GM12878 (cell line): ENCODE measurements around the gene HUNK. TPM values are rescaled to one million over a fixed set of nuclear protein-coding genes. Genes with fewer than 3 reads are reported as not detected.
"Not testable (repeated sequence)": the region's sequence is repeated elsewhere in the genome, so short reads cannot be mapped to it uniquely, and the experiment has no call there.

Experiments
- ATAC-seq: fragments of 200-7000 bp; cut with Tn5 transposase; 3 replicates; pipeline ENCODE4 v1.9.1; 2020; ENCODE audit warnings: mild to moderate bottlenecking, moderate library complexity
- BruUV-seq: library from RNA; stranded (reverse); fragments of 400-500 nt; replicated peaks from 2 replicates; lab custom pipeline; 2021; lab: Mats Ljungman, UMichigan
- CTCF ChIA-PET: fragments of 300-600 bp; sonication (Branson Sonifier 250); formaldehyde crosslinking; extraction: SDS; loops from one replicate; lab custom pipeline; 2021; ENCODE audit warnings: inconsistent platforms; lab: Yijun Ruan, JAX
- POLR2A ChIA-PET: fragments of 350-600 bp; formaldehyde crosslinking; extraction: SDS; loops from one replicate; lab custom pipeline; 2021; ENCODE audit warnings: inconsistent platforms; lab: Charles Lee
- RAD21 ChIA-PET: fragments of 300-600 bp; sonication (Branson Sonifier 250); formaldehyde crosslinking; loops from one replicate; lab custom pipeline; 2023; ENCODE audit warnings: antibody characterized with exemption; ENCODE audit not compliant: unreplicated experiment; lab: Charles Lee
- SMC1A ChIA-PET: fragments of 300-600 bp; sonication (Branson Sonifier 250); formaldehyde crosslinking; loops from one replicate; lab custom pipeline; 2023; ENCODE audit not compliant: unreplicated experiment, uncharacterized antibody; lab: Charles Lee
- DNase-seq: peaks from one replicate; pipeline ENCODE4 v3.0.0-alpha.2; 2011; ENCODE audit warnings: low read depth, low spot score
- FAIRE-seq: peaks from 3 replicates; lab custom pipeline; 2011; peaks lifted over from hg19 to GRCh38; lab: Jason Lieb, UNC
- H2AFZ ChIP-seq: 2 replicates; pipeline ENCODE4 v1.6.0; 2011; ENCODE audit warnings: low read depth, low read length, control low read depth; ENCODE audit not compliant: control insufficient read depth
- H3K27ac ChIP-seq: 2 replicates; pipeline ENCODE4 v1.5.1; 2011; ENCODE audit warnings: control low read depth; ENCODE audit not compliant: control insufficient read depth, insufficient read depth
- H3K27me3 ChIP-seq, 2 experiments: replicated peaks in 1 of 2; 2 replicates each; pipeline versions ENCODE4 v1.6.0 to v1.6.1; 2011; ENCODE audit warnings: low read length in 1 of 2; ENCODE audit not compliant: control insufficient read depth in 2 of 2, insufficient read depth in 2 of 2
- H3K36me3 ChIP-seq, 2 experiments: 2 replicates each; pipeline ENCODE4 v1.5.1; 2011; ENCODE audit warnings: low read length in 1 of 2; ENCODE audit not compliant: control insufficient read depth in 2 of 2, insufficient read depth in 2 of 2
- H3K4me1 ChIP-seq: 2 replicates; pipeline ENCODE4 v1.6.1; 2011; ENCODE audit warnings: mild to moderate bottlenecking, low read length, moderate library complexity, mixed read lengths; ENCODE audit not compliant: control insufficient read depth, insufficient read depth
- H3K4me2 ChIP-seq: 2 replicates; pipeline ENCODE4 v1.6.0; 2011; ENCODE audit warnings: control low read depth; ENCODE audit not compliant: control insufficient read depth, insufficient read depth
- H3K4me3 ChIP-seq: fragments of 200-600 bp; sonication (generic); 2 replicates; pipeline ENCODE4 v1.5.1; 2016
- H3K79me2 ChIP-seq: 2 replicates; pipeline ENCODE4 v1.6.0; 2011; ENCODE audit warnings: low read length; ENCODE audit not compliant: control insufficient read depth, insufficient read depth
- H3K9ac ChIP-seq: 2 replicates; pipeline ENCODE4 v1.8.0; 2011; ENCODE audit warnings: low read length, control low read depth, mixed read lengths; ENCODE audit not compliant: control insufficient read depth, insufficient read depth
- H3K9me3 ChIP-seq: replicated peaks from 3 replicates; pipeline ENCODE4 v1.5.1; 2011; ENCODE audit warnings: mild to moderate bottlenecking, low read length; ENCODE audit not compliant: control insufficient read depth, insufficient read depth
- H4K20me1 ChIP-seq: 2 replicates; pipeline ENCODE4 v1.6.0; 2011; ENCODE audit not compliant: control insufficient read depth, insufficient read depth
- EP300 ChIP-seq, 2 experiments: fragments of 150-350 bp in 1 of 2; IDR thresholded peaks; 2 replicates each; pipeline ENCODE4 v1.6.1; 2011 to 2012; ENCODE audit warnings: low read depth in 2 of 2, low read length in 2 of 2, borderline replicate concordance in 1 of 2, improper control_type of control experiment in 1 of 2, inconsistent platforms in 1 of 2; ENCODE audit not compliant: control insufficient read depth in 1 of 2
- POU2F2 ChIP-seq: IDR thresholded peaks from 3 replicates; pipeline ENCODE4 v1.6.1; 2011; ENCODE audit warnings: low read depth, mild to moderate bottlenecking, low read length, borderline replicate concordance
- RAD21 ChIP-seq: IDR thresholded peaks from 2 replicates; pipeline ENCODE4 v1.6.1; 2011; ENCODE audit warnings: mild to moderate bottlenecking, low read depth, low read length, moderate library complexity; ENCODE audit not compliant: insufficient read depth
- STAT1 ChIP-seq: fragments of 450-650 bp; conservative IDR thresholded peaks from 2 replicates; pipeline ENCODE4 v1.6.1; 2014; ENCODE audit warnings: antibody characterized with exemption, mild to moderate bottlenecking
- TBL1XR1 ChIP-seq: IDR thresholded peaks from 2 replicates; pipeline ENCODE4 v1.6.1; 2012; ENCODE audit warnings: low read depth, low read length, improper control_type of control experiment
- WGBS: methylation state at CpG from one replicate; pipeline ENCODE4 v1.1.6; 2016; ENCODE audit warnings: low lambda C conversion rate; ENCODE audit not compliant: insufficient replicate concordance, insufficient coverage; ENCODE audit errors: missing lambda C conversion rate; 5-methylcytosine and 5-hydroxymethylcytosine counted together
- in situ Hi-C: fragments of 300-500 bp; cut with MboI; formaldehyde crosslinking; loops from 9 replicates; pipeline ENCODE4 v1.14.3; 2018; ENCODE audit warnings: mixed read lengths
- intact Hi-C: fragments of 100-400 bp; cut with micrococcal nuclease; formaldehyde crosslinking; loops from one replicate; pipeline ENCODE4 v1.14.2; 2022; ENCODE audit not compliant: unreplicated experiment
- polyA plus RNA-seq, 11 experiments: library from polyadenylated mRNA; depleted of rRNA in 4 of 11; unstranded in 6 of 11; stranded (reverse) in 5 of 11; fragments of >200 nt; fragmentation: Nextera tagmentation in 4 of 11; fragmentation: Illumina TruSeq in 1 of 11; extraction: Ambion mirVana in 4 of 11; extraction: Trizol in 1 of 11; gene quantifications; 1 replicate in 1 of 11; 2 replicates in 10 of 11; pipeline versions ENCODE4 v1.2.1 to v1.2.3, GENCODE V29; 2011 to 2016; ENCODE audit warnings: inconsistent platforms in 2 of 11, missing spikeins in 2 of 11, low read depth in 1 of 11
- total RNA-seq, 4 experiments: library from RNA; depleted of rRNA in 3 of 4; stranded (reverse); fragments of >200 nt in 3 of 4; fragmentation: Illumina TruSeq in 1 of 4; extraction: Trizol in 1 of 4; gene quantifications; 2 replicates each; pipeline versions ENCODE4 v1.2.1 to v1.2.3, GENCODE V29; 2013 to 2021
- TF ChIP-seq, protein P1 (sequence below): fragments of 450-650 bp; IDR thresholded peaks from 2 replicates; pipeline ENCODE4 v1.6.1; 2017; ENCODE audit warnings: mild to moderate bottlenecking, low read depth, inconsistent platforms; ENCODE audit not compliant: poor library complexity, severe bottlenecking

HUNK gene
- total and polyA plus RNA-seq, 10 of the 15 experiments (the other 5 are each of a cell fraction or from before 2014, with no cell fraction given): under 0.01 to 0.14 (median 0.03) TPM; not detected in 7

DNA sequence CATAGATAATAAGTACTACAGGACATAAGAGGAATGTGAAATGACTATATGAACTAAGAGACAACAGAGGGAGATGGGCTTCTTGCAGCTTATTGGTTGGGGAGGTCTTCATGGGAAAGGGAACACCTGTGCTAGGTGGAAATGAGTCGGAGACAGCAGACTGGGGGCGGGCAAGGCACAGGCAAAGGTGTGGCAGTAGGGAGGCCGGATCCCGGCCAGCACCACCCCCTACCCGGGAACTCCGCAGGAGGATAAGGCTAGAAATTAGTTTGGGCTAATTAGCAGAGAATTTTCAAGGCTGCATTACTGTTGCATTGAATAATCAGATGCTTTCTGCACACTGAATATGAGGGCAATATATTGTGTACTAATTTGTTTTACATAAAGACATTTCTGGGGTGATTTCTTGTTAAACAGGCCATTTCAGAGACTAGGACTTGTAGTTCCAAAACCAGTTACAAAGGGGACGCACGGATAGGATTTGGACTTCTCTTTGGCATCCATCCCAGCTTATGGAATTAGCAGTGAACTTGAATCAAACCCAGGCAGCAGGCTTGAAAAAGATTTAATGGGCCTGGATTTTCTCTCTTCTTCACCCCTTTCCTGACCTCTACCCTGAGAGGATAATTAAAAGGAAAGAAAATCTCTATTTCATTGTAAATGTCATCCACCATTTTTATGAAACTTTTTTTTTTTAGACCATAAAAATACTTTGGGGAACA is 2.2 kb upstream of the HUNK start:
- Histone ChIP-seq H3K4me3 (no peak overlapping the region), H3K27ac (no peak overlapping the region), H3K27me3 (peaks cover 5 to 19% of the 10 kb centered on the region in 2 experiments), H3K4me2 (no peak overlapping the region), H3K36me3 (no peaks in the 10 kb centered on the region), H2AFZ (no peak overlapping the region), H3K9me3 (no peaks in the 10 kb centered on the region), H3K4me1 (no peaks in the 10 kb centered on the region), H3K9ac (no peak overlapping the region)
- WGBS: 13% methylated on average over 8 of the region's 8 CpGs
- CTCF ChIA-PET: no interaction called here
- no peak for FAIRE-seq
- RAD21 ChIA-PET: no interaction called here
- intact Hi-C loops (no loop called here), in situ Hi-C loops (no loop called here)
- POLR2A ChIA-PET: interaction anchor here (0.6 kb wide), 1 partner anchor 728 kb away, joined by 3 read pairs; no protein-coding TSS in a partner anchor
- SMC1A ChIA-PET: interaction anchor here (1.1 kb wide), 1 partner anchor 118 kb away, joined by 3 read pairs; no protein-coding TSS in a partner anchor
- BruUV-seq: no TSS peak
- TF ChIP-seq, protein P1, sequence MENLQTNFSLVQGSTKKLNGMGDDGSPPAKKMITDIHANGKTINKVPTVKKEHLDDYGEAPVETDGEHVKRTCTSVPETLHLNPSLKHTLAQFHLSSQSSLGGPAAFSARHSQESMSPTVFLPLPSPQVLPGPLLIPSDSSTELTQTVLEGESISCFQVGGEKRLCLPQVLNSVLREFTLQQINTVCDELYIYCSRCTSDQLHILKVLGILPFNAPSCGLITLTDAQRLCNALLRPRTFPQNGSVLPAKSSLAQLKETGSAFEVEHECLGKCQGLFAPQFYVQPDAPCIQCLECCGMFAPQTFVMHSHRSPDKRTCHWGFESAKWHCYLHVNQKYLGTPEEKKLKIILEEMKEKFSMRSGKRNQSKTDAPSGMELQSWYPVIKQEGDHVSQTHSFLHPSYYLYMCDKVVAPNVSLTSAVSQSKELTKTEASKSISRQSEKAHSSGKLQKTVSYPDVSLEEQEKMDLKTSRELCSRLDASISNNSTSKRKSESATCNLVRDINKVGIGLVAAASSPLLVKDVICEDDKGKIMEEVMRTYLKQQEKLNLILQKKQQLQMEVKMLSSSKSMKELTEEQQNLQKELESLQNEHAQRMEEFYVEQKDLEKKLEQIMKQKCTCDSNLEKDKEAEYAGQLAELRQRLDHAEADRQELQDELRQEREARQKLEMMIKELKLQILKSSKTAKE: no peak
- TF ChIP-seq POU2F2: no peak
- no peak for TF ChIP-seq RAD21
- TF ChIP-seq STAT1: no peak
- no peak for TF ChIP-seq TBL1XR1
- no peak for TF ChIP-seq EP300 (IDR thresholded peaks at IDR 0.05; ENCODE audit: borderline replicate concordance in 1 of 2, control insufficient read depth in 1 of 2, low read depth in 2 of 2, low read length in 2 of 2)
- TF ChIP-seq, all 136 proteins: peak for 0
- H3K79me2 ChIP-seq: no peaks in the 10 kb centered on the region
- DNase-seq (no peak), ATAC-seq (no peak)
- no peaks in the 10 kb centered on the region for H4K20me1 ChIP-seq

DNA sequence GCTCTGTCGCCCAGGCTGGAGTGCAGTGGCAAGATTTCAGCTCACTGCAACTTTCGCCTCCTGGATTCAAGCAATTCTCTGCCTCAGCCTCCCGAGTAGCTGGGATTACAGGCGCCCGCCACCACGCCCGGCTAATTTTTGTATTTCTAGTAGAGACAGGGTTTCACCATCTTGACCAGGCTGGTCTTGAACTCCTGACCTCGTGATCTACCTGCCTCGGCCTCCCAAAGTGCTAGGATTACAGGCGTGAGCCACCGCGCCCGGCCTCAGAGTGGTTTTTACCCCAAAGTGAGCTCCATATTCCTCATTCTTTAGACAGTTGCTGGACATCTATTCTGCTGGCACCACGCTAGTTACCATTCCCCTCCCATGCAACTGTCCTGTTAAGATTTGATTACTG is 1.4 kb upstream of the HUNK start:
- ATAC-seq, intact Hi-C loops, H3K9ac ChIP-seq: not testable (repeated sequence)

More for the DNA sequence above, 1.4 kb upstream of the HUNK start:
- ChIA-PET CTCF (interaction anchor here (0.9 kb wide), 1 partner anchor 90 kb away, joined by 3 read pairs; no protein-coding TSS in a partner anchor), POLR2A (interaction anchor here (0.6 kb wide), 1 partner anchor 727 kb away, joined by 3 read pairs; no protein-coding TSS in a partner anchor)
- RAD21 ChIA-PET, BruUV-seq, H3K79me2 ChIP-seq, H3K9me3 ChIP-seq, H3K4me3 ChIP-seq, DNase-seq, H3K27ac ChIP-seq, FAIRE-seq, SMC1A ChIA-PET, H3K4me2 ChIP-seq, in situ Hi-C loops, H2AFZ ChIP-seq, H4K20me1 ChIP-seq, H3K4me1 ChIP-seq, H3K36me3 ChIP-seq: not testable (repeated sequence)
- WGBS: 55% methylated on average over 14 of the region's 14 CpGs
- peaks cover 5 to 22% of the 10 kb centered on the region in 2 experiments for H3K27me3 ChIP-seq
